GM18907 (cell line): Measurements from ENCODE around the gene BBC3.
"Not testable (repeated sequence)": the region's sequence is repeated elsewhere in the genome, so short reads cannot be mapped to it uniquely, and the experiment has no call there.

Experiments used
- ATAC-seq: cut with Tn5 transposase; IDR thresholded peaks from one replicate; pipeline ENCODE4 v1.9.1; 2021; ENCODE audit warnings: mild to moderate bottlenecking, moderate library complexity; ENCODE audit not compliant: unreplicated experiment

The BBC3 gene

GRCh38 chr19:47230921-47231214 lies at the start of gene BBC3:
BBC3 (minus strand) TSS chr19:47231199; CDS start chr19:47228431, 2,768 bp downstream.
- ATAC-seq, result no peak

GRCh38 chr19:47280183-47280797 lies 49.3 kb upstream of the BBC3 start:
- no peak for ATAC-seq

- ATAC-seq, result not testable (repeated sequence)
These were observed 45.5 kb upstream of the BBC3 start for GRCh38 chr19:47276513-47276912.

- no peak for ATAC-seq
These were observed 44.9 kb upstream of the BBC3 start for GRCh38 chr19:47275791-47276461.

GRCh38 chr19:47274891-47275761 lies 44.1 kb upstream of the BBC3 start:
- ATAC-seq, result peak; percentile 29

- peak; percentile 61 for ATAC-seq
These were observed 43.3 kb upstream of the BBC3 start, which contains the start of gene INAFM1 for GRCh38 chr19:47274071-47274890. INAFM1 (plus strand) TSS chr19:47274885; CDS start chr19:47274920, 35 bp downstream.

- ATAC-seq, result peak; percentile 59
These were observed 42.5 kb upstream of the BBC3 start for GRCh38 chr19:47273313-47274070.

- ATAC-seq, result no peak
These were observed 41.7 kb upstream of the BBC3 start for GRCh38 chr19:47272448-47273312.

- no peak for ATAC-seq
These were observed 41.0 kb upstream of the BBC3 start for GRCh38 chr19:47271949-47272348.

GRCh38 chr19:47270408-47270807 lies 39.4 kb upstream of the BBC3 start:
- no peak for ATAC-seq

GRCh38 chr19:47269596-47269995 lies 38.6 kb upstream of the BBC3 start:
- no peak for ATAC-seq

GRCh38 chr19:47268028-47268427 lies 37.0 kb upstream of the BBC3 start:
- no peak for ATAC-seq

- ATAC-seq, result no peak
These were observed 36.4 kb upstream of the BBC3 start for GRCh38 chr19:47267350-47267759.

GRCh38 chr19:47266401-47266941 lies 35.5 kb upstream of the BBC3 start:
- ATAC-seq, result no peak

- no peak for ATAC-seq
These were observed 33.6 kb upstream of the BBC3 start for GRCh38 chr19:47264629-47265028.

- ATAC-seq, result peak; percentile 67
These were observed 31.2 kb upstream of the BBC3 start for GRCh38 chr19:47261946-47262793.

- ATAC-seq, result no peak
These were observed 29.5 kb upstream of the BBC3 start for GRCh38 chr19:47260476-47260875.
